Loucy (cell line): Measurements from ENCODE around the gene NRG2.

ENCODE experiments used
- H2AFZ ChIP-seq: fragments of 200-600 bp; sonication (generic); 2 replicates; pipeline ENCODE4 v1.6.0; 2016; ENCODE audit warnings: antibody characterized with exemption, mild to moderate bottlenecking, low read length, moderate library complexity
- H3F3A ChIP-seq: fragments of 200-600 bp; 2 replicates; pipeline ENCODE4 v1.6.0; 2016; ENCODE audit warnings: antibody characterized with exemption, low read depth, mild to moderate bottlenecking
- H3K27me3 ChIP-seq: fragments of 200-600 bp; sonication (generic); 2 replicates; pipeline ENCODE4 v1.6.1; 2014; ENCODE audit warnings: low read length, mild to moderate bottlenecking; ENCODE audit not compliant: insufficient read depth, poor library complexity, severe bottlenecking
- H3K36me3 ChIP-seq: fragments of 200-600 bp; sonication (generic); 2 replicates; pipeline ENCODE4 v1.6.1; 2016; ENCODE audit warnings: low read length; ENCODE audit not compliant: insufficient read depth
- H3K4me1 ChIP-seq: fragments of 200-600 bp; sonication (generic); 2 replicates; pipeline ENCODE4 v1.5.1; 2014; ENCODE audit warnings: low read length, mild to moderate bottlenecking; ENCODE audit not compliant: insufficient read depth, poor library complexity, severe bottlenecking
- H3K4me2 ChIP-seq: fragments of 200-600 bp; sonication (generic); 2 replicates; pipeline ENCODE4 v1.6.0; 2014; ENCODE audit warnings: antibody characterized with exemption, low read length, low read depth, mild to moderate bottlenecking; ENCODE audit not compliant: poor library complexity, severe bottlenecking
- H3K4me3 ChIP-seq: fragments of 200-600 bp; sonication (generic); 2 replicates; pipeline ENCODE4 v1.5.1; 2014; ENCODE audit warnings: low read length, mild to moderate bottlenecking, mixed read lengths; ENCODE audit not compliant: poor library complexity, severe bottlenecking
- H3K79me2 ChIP-seq: fragments of 200-600 bp; sonication (generic); 2 replicates; pipeline ENCODE4 v1.6.1; 2014; ENCODE audit warnings: low read length; ENCODE audit not compliant: insufficient read depth
- H3K9ac ChIP-seq: fragments of 200-600 bp; sonication (generic); 2 replicates; pipeline ENCODE4 v1.6.0; 2014; ENCODE audit warnings: mild to moderate bottlenecking, low read depth, low read length, moderate library complexity; ENCODE audit not compliant: poor library complexity, severe bottlenecking
- H3K9me2 ChIP-seq: fragments of 200-600 bp; sonication (generic); replicated peaks from 2 replicates; pipeline ENCODE4 v1.6.1; 2016; ENCODE audit warnings: low read depth, low read length, mixed read lengths
- H3K9me3 ChIP-seq: fragments of 200-600 bp; sonication (generic); 2 replicates; pipeline ENCODE4 v1.6.1; 2014; ENCODE audit warnings: mild to moderate bottlenecking, antibody characterized with exemption, low read length, low read depth; ENCODE audit not compliant: insufficient read depth
- H4K20me1 ChIP-seq: fragments of 200-600 bp; sonication (generic); 2 replicates; pipeline ENCODE4 v1.6.0; 2014; ENCODE audit warnings: antibody characterized with exemption, low read length, mild to moderate bottlenecking; ENCODE audit not compliant: insufficient read depth, poor library complexity, severe bottlenecking
- EZH2phosphoT487 ChIP-seq: fragments of 200-600 bp; IDR thresholded peaks from 2 replicates; pipeline ENCODE4 v1.6.1; 2018; ENCODE audit warnings: antibody characterized with exemption, mild to moderate bottlenecking, moderate library complexity, borderline replicate concordance
- TF ChIP-seq, protein P1 (sequence below): fragments of 200-600 bp; sonication (generic); conservative IDR thresholded peaks from 2 replicates; pipeline ENCODE4 v1.5.1; 2014; ENCODE audit warnings: mild to moderate bottlenecking, antibody characterized with exemption, low read length

NRG2 gene

DNA sequence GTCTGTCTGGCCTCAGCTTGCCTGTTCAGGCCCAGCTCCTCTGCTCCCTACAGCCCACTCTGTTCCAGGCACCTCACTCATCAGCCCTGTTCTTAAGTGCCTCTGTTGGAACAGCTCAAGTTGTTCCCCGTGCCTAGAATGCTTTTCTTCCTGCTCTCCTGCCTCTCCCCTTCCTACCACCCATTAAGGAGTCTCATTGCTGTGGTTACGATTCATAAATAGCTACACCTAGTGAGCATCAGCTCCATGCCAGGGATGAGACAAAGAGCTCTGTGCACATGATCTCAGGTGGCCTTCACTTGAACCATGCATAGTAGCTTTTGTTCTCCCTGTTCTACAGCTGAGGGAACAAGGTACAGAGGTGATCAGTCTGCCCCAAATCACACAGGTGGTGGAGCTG, 193.2 kb downstream of the NRG2 start:
- no peaks in the 10 kb centered on the region for H3K9me3 ChIP-seq
- TF ChIP-seq EZH2phosphoT487, result no peak
- TF ChIP-seq, protein P1, sequence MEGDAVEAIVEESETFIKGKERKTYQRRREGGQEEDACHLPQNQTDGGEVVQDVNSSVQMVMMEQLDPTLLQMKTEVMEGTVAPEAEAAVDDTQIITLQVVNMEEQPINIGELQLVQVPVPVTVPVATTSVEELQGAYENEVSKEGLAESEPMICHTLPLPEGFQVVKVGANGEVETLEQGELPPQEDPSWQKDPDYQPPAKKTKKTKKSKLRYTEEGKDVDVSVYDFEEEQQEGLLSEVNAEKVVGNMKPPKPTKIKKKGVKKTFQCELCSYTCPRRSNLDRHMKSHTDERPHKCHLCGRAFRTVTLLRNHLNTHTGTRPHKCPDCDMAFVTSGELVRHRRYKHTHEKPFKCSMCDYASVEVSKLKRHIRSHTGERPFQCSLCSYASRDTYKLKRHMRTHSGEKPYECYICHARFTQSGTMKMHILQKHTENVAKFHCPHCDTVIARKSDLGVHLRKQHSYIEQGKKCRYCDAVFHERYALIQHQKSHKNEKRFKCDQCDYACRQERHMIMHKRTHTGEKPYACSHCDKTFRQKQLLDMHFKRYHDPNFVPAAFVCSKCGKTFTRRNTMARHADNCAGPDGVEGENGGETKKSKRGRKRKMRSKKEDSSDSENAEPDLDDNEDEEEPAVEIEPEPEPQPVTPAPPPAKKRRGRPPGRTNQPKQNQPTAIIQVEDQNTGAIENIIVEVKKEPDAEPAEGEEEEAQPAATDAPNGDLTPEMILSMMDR, result no peak
- no peak overlapping the region for H2AFZ ChIP-seq
- peaks cover 11% of the 10 kb centered on the region for H3K27me3 ChIP-seq
- no peaks in the 10 kb centered on the region for H3K9me2 ChIP-seq
- no peaks in the 10 kb centered on the region for H3F3A ChIP-seq
- H3K4me2 ChIP-seq, result no peak overlapping the region
- H3K4me3 ChIP-seq, result no peak overlapping the region
- no peaks in the 10 kb centered on the region for H4K20me1 ChIP-seq
- H3K36me3 ChIP-seq, result no peaks in the 10 kb centered on the region
- H3K79me2 ChIP-seq, result no peaks in the 10 kb centered on the region
- H3K9ac ChIP-seq, result no peak overlapping the region
- H3K4me1 ChIP-seq, result peaks cover 3% of the 10 kb centered on the region

DNA sequence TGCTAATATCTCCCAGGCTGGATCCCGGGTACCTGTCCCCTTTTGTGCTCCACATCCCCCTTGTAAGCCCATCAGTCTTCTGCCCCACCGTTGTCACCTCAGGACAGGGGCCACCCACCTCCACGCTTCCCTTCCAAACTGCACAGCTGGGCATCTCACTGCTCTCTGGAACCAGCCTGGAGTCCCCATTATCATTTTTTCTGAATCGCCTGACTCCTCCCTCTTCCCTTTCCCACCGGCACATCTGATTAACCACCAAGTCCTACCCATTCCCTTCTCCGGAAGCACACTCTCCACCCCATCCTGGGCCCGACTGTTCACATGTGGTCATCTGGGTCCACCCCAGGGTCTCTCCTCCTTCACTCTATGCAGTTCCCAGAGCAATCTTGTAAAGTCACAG, 193.6 kb downstream of the NRG2 start:
- Histone ChIP-seq H3K9ac (no peak overlapping the region), H2AFZ (no peak overlapping the region), H3F3A (no peaks in the 10 kb centered on the region), H3K4me2 (no peak overlapping the region), H3K27me3 (peaks cover 11% of the 10 kb centered on the region), H3K36me3 (no peaks in the 10 kb centered on the region), H4K20me1 (no peaks in the 10 kb centered on the region), H3K4me3 (no peak overlapping the region), H3K9me2 (no peaks in the 10 kb centered on the region), H3K79me2 (no peaks in the 10 kb centered on the region), H3K4me1 (peaks cover 3% of the 10 kb centered on the region), H3K9me3 (no peaks in the 10 kb centered on the region)
- no peak for TF ChIP-seq EZH2phosphoT487
- TF ChIP-seq, protein P1, result no peak

DNA sequence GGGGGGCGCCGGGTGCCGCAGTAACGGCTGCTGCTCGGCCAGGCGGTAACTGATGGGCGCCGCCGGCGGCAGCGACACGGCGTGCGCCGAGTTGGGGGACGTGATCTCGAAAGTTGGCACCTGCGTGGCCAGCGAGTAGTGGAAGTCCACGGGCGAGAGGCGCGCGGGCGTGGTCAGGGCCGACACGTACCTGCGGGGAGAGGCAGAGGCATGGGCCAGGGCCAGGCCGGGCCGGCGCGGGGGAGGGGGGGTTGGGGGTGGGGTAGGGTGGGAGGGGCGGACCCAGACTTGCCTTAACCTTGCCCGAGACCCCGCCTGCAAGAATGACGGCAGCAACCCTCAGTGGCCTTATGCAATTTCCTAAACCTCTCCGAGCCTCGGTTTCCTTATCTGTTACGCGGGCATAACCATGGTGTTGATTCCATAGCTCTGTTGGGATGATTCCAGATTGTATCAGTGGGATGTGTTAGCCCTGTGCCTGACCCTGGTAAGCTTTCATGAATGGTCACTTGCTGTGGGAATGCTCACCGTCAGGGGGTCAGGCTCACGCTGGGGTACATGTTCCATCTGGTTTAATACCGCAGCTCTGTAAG, 194.5 kb downstream of the NRG2 start:
- Histone ChIP-seq H3K4me3 (peak overlapping the region; percentile 73), H4K20me1 (no peaks in the 10 kb centered on the region), H3K9me2 (no peaks in the 10 kb centered on the region), H3K79me2 (no peaks in the 10 kb centered on the region), H3K9me3 (no peaks in the 10 kb centered on the region), H3K4me1 (peaks cover 3% of the 10 kb centered on the region), H3K36me3 (no peaks in the 10 kb centered on the region), H3F3A (no peaks in the 10 kb centered on the region), H3K4me2 (peak overlapping the region; percentile 57), H3K27me3 (peaks cover 11% of the 10 kb centered on the region), H3K9ac (peak overlapping the region; percentile 62), H2AFZ (peak overlapping the region; percentile 72; the same call in 1 of the 2 replicates)
- TF ChIP-seq, protein P1, result no peak
- no peak for TF ChIP-seq EZH2phosphoT487
